Pancreas (tissue), 10 donors: ENCODE data around the gene SEL1L3. TPM values are rescaled to one million over a fixed set of nuclear protein-coding genes. Genes with fewer than 3 reads are reported as not detected.

Experiments used
- ATAC-seq, 4 donors: fragments of 200-7000 bp; cut with Tn5 transposase; one replicate each; pipeline versions ENCODE4 v1.8.0 to v1.9.1; 2020; ENCODE audit warnings: mild to moderate bottlenecking in 4 of 4, moderate library complexity in 4 of 4
- DNase-seq, 6 donors: peaks; one replicate each; pipeline ENCODE4 v3.0.0-alpha.2; 2020
- FAIRE-seq: peaks from 2 replicates; lab custom pipeline; 2012; peaks lifted over from hg19 to GRCh38; lab: Jason Lieb, UNC
- H3K27ac ChIP-seq, 4 donors: fragments of 200-600 bp; sonication (generic); 1 replicate in 3 of 4; 2 replicates in 1 of 4; pipeline versions ENCODE4 v1.5.0 to v1.8.0; 2020
- H3K27me3 ChIP-seq, 4 donors: fragments of 200-600 bp; one replicate each; pipeline ENCODE4 v1.8.0; 2021
- H3K36me3 ChIP-seq, 3 donors: fragments of 200-600 bp; sonication (generic) in 1 of 3; one replicate each; pipeline versions ENCODE4 v1.5.0 to v1.8.0; 2020 to 2021
- H3K4me1 ChIP-seq, 3 donors: fragments of 200-600 bp; one replicate each; pipeline ENCODE4 v1.8.0; 2021
- H3K4me3 ChIP-seq, 4 donors: fragments of 200-600 bp; sonication (generic) in 2 of 4; one replicate each; pipeline versions ENCODE4 v1.5.0 to v1.8.0; 2020 to 2021
- H3K9me3 ChIP-seq, 4 donors: fragments of 200-600 bp; one replicate each; pipeline ENCODE4 v1.8.0; 2021
- CTCF ChIP-seq, 4 donors: fragments of 200-600 bp; sonication (generic) in 3 of 4; IDR thresholded peaks; one replicate each; pipeline versions ENCODE4 v1.5.0 to v1.8.0; 2021; ENCODE audit warnings: antibody characterized with exemption in 4 of 4
- WGBS, 2 donors: extraction: QIAGEN DNeasy Blood & Tissue Kit; methylation state at CpG; one replicate each; pipeline ENCODE4 v1.1.7; 2013; 5-methylcytosine and 5-hydroxymethylcytosine counted together
- intact Hi-C, 3 donors: fragments of 100-400 bp; cut with DNase I; formaldehyde crosslinking; loops; one replicate each; pipeline versions ENCODE4 v1.11.1 to v1.14.2; 2022
- polyA plus RNA-seq, 2 donors: library from polyadenylated mRNA; stranded (reverse); fragments of 200-250 nt; gene quantifications; one replicate each; pipeline ENCODE4 v1.2.3, GENCODE V29; 2013
- total RNA-seq, 6 donors: library from RNA; stranded (reverse); fragmentation: NEBNext Ultra II Directional in 4 of 6; extraction: Animal tissue kit (Norgen Biotek cat#: 25700) in 4 of 6; gene quantifications; one replicate each; pipeline versions ENCODE4 v1.2.1 to v1.2.4, GENCODE V29; 2021 to 2023
- donor health status: healthy with polysubstance abuse.
- donor health status: DM: no; HTN: no; CAD: no; lungs with moderate emphysema.
- donor health status: DM: no; HTN: no; CAD: no.
- donor health status: control.
- donor health status: control.
- donor health status: Bipolar disorder and iron deficiency.
- donor health status: DM: yes; HTN: yes; CAD: no.
- donor health status: DM: no; HTN: no; CAD: no.
- donor health status: DM: no; HTN: no; CAD: no.
- donor health status: DM: yes; HTN: yes; CAD: no.

The SEL1L3 gene
- total and polyA plus RNA-seq, 8 donors = 18.4 to 76.7 (median 41.0) TPM

GRCh38 chr4:25818371-25818871 is 44.4 kb downstream of the SEL1L3 start:
- peaks cover 0 to 3% (median 0%) of the 10 kb centered on the region in 3 donors for H3K4me1 ChIP-seq
- H3K4me3 ChIP-seq = no peak overlapping the region
- no peak for TF ChIP-seq CTCF (IDR thresholded peaks at IDR 0.05)
- H3K27ac ChIP-seq = no peak overlapping the region
- ATAC-seq (no peak), DNase-seq (no peak), FAIRE-seq (no peak)
- intact Hi-C loops = no loop called here
- H3K36me3 ChIP-seq = peaks cover 0 to 23% (median 5%) of the 10 kb centered on the region in 3 donors
- 87 to 94% methylated on average over 2 of the region's 2 CpGs for WGBS, 2 donors
- no peaks in the 10 kb centered on the region for H3K27me3 ChIP-seq
- no peaks in the 10 kb centered on the region for H3K9me3 ChIP-seq

GRCh38 chr4:25817059-25817681 is 45.6 kb downstream of the SEL1L3 start:
- TF ChIP-seq CTCF (IDR thresholded peaks at IDR 0.05) = no peak
- Histone ChIP-seq H3K4me1 (peaks cover 0 to 4% (median 0%) of the 10 kb centered on the region in 3 donors), H3K4me3 (no peak overlapping the region), H3K27me3 (no peaks in the 10 kb centered on the region), H3K36me3 (peaks cover 0 to 23% (median 5%) of the 10 kb centered on the region in 3 donors), H3K27ac (no peak overlapping the region), H3K9me3 (no peaks in the 10 kb centered on the region)
- intact Hi-C loops = no loop called here
- FAIRE-seq (no peak), DNase-seq (no peak), ATAC-seq (no peak)
- 89 to 94% methylated on average over 8 of the region's 8 CpGs for WGBS, 2 donors

- Histone ChIP-seq H3K4me1 (peaks cover 0 to 4% (median 0%) of the 10 kb centered on the region in 3 donors), H3K27me3 (no peaks in the 10 kb centered on the region), H3K4me3 (no peak overlapping the region), H3K36me3 (peaks cover 0 to 23% (median 5%) of the 10 kb centered on the region in 3 donors), H3K27ac (no peak overlapping the region), H3K9me3 (no peaks in the 10 kb centered on the region)
- 94 to 95% methylated on average over 2 of the region's 2 CpGs for WGBS, 2 donors
- intact Hi-C loops = no loop called here
- FAIRE-seq (no peak), DNase-seq (no peak), ATAC-seq (no peak)
- no peak for TF ChIP-seq CTCF (IDR thresholded peaks at IDR 0.05)
Observed at GRCh38 chr4:25816591-25817058, 46.2 kb downstream of the SEL1L3 start.

- FAIRE-seq (no peak), ATAC-seq (no peak), DNase-seq (no peak)
- intact Hi-C loops = no loop called here
- H3K9me3 ChIP-seq = no peaks in the 10 kb centered on the region
- no peak for TF ChIP-seq CTCF (IDR thresholded peaks at IDR 0.05)
- no peaks in the 10 kb centered on the region for H3K27me3 ChIP-seq
- peaks cover 0 to 4% (median 0%) of the 10 kb centered on the region in 3 donors for H3K4me1 ChIP-seq
- peak overlapping the region in 2 of 4 donors; percentile 42 to 46 for H3K27ac ChIP-seq
- no peak overlapping the region for H3K4me3 ChIP-seq
- H3K36me3 ChIP-seq = peaks cover 0 to 23% (median 5%) of the 10 kb centered on the region in 3 donors
- 77 to 85% methylated on average over 5 of the region's 5 CpGs for WGBS, 2 donors
Observed at GRCh38 chr4:25815586-25815985, 47.2 kb downstream of the SEL1L3 start.
